ENCODE data around the gene SOX30. TPM values are rescaled to one million over a fixed set of nuclear protein-coding genes. Genes with fewer than 3 reads are reported as not detected.

SOX30 gene
- total RNA-seq, 2 experiments from 2014 or later, result 0.16 to 0.29 TPM

DNA sequence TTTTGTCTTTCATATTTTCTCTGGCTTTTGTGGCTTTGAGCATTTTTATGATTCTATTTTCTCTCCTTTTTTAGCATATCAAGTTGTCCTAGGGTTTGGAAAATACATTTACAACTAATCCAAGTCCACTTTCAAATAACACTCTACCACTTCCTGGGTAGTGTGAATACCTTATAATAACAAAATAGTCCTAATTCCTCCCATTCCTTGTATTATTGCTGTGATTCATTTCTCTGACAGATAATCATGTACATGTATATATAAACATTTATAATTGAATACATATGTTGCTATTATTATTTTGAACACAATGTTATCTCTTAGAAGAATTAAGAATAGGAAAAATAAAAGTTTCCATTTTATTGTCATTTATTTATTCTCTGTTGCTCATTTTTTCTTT, 61.8 kb downstream of the SOX30 start:
- no peaks in the 10 kb centered on the region; the same call in 1 of the 2 replicates for H3K9me3 ChIP-seq (ENCODE audit: low read length)
- POLR2A ChIA-PET, result interaction anchor here (0.6 to 8.5 kb wide), 5 partner anchors 9 to 336 kb away, joined by 4 to 111 read pairs (median 9); no protein-coding TSS in a partner anchor
- H3K27ac ChIP-seq (ENCODE audit: low read depth, low read length, poor library complexity, severe bottlenecking), result no peak overlapping the region
- no TSS peak for BruUV-seq (replicated peaks)
- no peak for TF ChIP-seq EZH2phosphoT487 (IDR thresholded peaks at IDR 0.05; ENCODE audit: borderline replicate concordance, low read depth, low read length)
- TF ChIP-seq, protein P1, sequence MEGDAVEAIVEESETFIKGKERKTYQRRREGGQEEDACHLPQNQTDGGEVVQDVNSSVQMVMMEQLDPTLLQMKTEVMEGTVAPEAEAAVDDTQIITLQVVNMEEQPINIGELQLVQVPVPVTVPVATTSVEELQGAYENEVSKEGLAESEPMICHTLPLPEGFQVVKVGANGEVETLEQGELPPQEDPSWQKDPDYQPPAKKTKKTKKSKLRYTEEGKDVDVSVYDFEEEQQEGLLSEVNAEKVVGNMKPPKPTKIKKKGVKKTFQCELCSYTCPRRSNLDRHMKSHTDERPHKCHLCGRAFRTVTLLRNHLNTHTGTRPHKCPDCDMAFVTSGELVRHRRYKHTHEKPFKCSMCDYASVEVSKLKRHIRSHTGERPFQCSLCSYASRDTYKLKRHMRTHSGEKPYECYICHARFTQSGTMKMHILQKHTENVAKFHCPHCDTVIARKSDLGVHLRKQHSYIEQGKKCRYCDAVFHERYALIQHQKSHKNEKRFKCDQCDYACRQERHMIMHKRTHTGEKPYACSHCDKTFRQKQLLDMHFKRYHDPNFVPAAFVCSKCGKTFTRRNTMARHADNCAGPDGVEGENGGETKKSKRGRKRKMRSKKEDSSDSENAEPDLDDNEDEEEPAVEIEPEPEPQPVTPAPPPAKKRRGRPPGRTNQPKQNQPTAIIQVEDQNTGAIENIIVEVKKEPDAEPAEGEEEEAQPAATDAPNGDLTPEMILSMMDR (conservative IDR thresholded peaks at IDR 0.05; ENCODE audit: low read length), result no peak
- no peak for DNase-seq (ENCODE audit: low spot score)
- H3K36me3 ChIP-seq (ENCODE audit: insufficient read depth, low read length), result no peaks in the 10 kb centered on the region
- intact Hi-C loops (cut with micrococcal nuclease; ENCODE audit: unreplicated experiment), result loop anchor here (10.0 kb wide), 1 partner anchor 1614 kb away; the partner anchor contains the start of gene RNF145
- no peaks in the 10 kb centered on the region for H4K20me1 ChIP-seq (ENCODE audit: insufficient read depth, low read length)
- H3K4me2 ChIP-seq (ENCODE audit: low read length), result no peak overlapping the region
- no peaks in the 10 kb centered on the region for H3K9me2 ChIP-seq (ENCODE audit: insufficient read depth, low read length)
- H3K4me1 ChIP-seq (ENCODE audit: insufficient read depth, low read length, poor library complexity, severe bottlenecking), result peaks cover 38% of the 10 kb centered on the region
- no peak overlapping the region for H3K4me3 ChIP-seq (ENCODE audit: low read depth, low read length, poor library complexity, severe bottlenecking)
- CTCF ChIA-PET (ENCODE audit: unreplicated experiment), result no interaction called here
- H2AFZ ChIP-seq (ENCODE audit: low read length), result no peak overlapping the region
- H3K79me2 ChIP-seq (ENCODE audit: insufficient read depth, low read depth, low read length), result no peaks in the 10 kb centered on the region

DNA sequence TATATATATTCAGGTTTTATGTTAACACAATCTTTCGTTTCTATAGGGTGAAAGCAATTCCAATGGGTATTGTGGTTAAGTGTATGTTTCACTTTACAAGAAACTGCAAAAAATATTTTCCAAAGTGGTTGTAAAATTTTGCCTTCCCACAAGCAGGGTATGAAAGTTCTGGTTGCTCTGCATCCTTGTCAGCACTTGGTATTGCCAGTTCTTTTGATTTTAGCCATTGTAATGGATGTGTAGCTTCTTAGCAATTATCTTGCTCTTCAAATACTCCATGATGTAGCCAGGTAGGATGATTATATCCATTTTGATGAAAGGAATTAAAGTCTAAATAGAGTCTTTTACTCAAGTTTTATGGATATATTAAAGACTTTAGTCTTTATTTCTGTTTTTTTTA, 67.6 kb downstream of the SOX30 start:
- ChIA-PET POLR2A (interaction anchor here (0.8 to 2.2 kb wide), 3 partner anchors 10 to 13 kb away, joined by 3 to 9 read pairs (median 3); no protein-coding TSS in a partner anchor), CTCF (ENCODE audit: unreplicated experiment) (interaction anchor here (1.7 kb wide), 1 partner anchor 11 kb away, joined by 4 read pairs; no protein-coding TSS in a partner anchor)
- Histone ChIP-seq H3K36me3 (ENCODE audit: insufficient read depth, low read length) (no peaks in the 10 kb centered on the region), H3K27ac (ENCODE audit: low read depth, low read length, poor library complexity, severe bottlenecking) (no peak overlapping the region), H3K4me3 (ENCODE audit: low read depth, low read length, poor library complexity, severe bottlenecking) (no peak overlapping the region), H4K20me1 (ENCODE audit: insufficient read depth, low read length) (no peaks in the 10 kb centered on the region), H3K9me3 (ENCODE audit: low read length) (no peaks in the 10 kb centered on the region), H3K4me1 (ENCODE audit: insufficient read depth, low read length, poor library complexity, severe bottlenecking) (peaks cover 4% of the 10 kb centered on the region), H3K79me2 (ENCODE audit: insufficient read depth, low read depth, low read length) (no peaks in the 10 kb centered on the region), H3K9me2 (ENCODE audit: insufficient read depth, low read length) (no peaks in the 10 kb centered on the region), H2AFZ (ENCODE audit: low read length) (no peak overlapping the region), H3K4me2 (ENCODE audit: low read length) (no peak overlapping the region)
- TF ChIP-seq EZH2phosphoT487 (IDR thresholded peaks at IDR 0.05; ENCODE audit: borderline replicate concordance, low read depth, low read length), result no peak
- TF ChIP-seq, protein P1 (conservative IDR thresholded peaks at IDR 0.05; ENCODE audit: low read length), result no peak
- intact Hi-C loops (cut with micrococcal nuclease; ENCODE audit: unreplicated experiment), result no loop called here
- no peak for DNase-seq (ENCODE audit: low spot score)
- no TSS peak for BruUV-seq (replicated peaks)
